Islet of Langerhans (tissue), 1 donor: Measurements from ENCODE around the gene WASF2.

Experiments
- FAIRE-seq: peaks from one replicate; lab custom pipeline; 2011; peaks lifted over from hg19 to GRCh38; lab: Jason Lieb, UNC

The WASF2 gene

DNA sequence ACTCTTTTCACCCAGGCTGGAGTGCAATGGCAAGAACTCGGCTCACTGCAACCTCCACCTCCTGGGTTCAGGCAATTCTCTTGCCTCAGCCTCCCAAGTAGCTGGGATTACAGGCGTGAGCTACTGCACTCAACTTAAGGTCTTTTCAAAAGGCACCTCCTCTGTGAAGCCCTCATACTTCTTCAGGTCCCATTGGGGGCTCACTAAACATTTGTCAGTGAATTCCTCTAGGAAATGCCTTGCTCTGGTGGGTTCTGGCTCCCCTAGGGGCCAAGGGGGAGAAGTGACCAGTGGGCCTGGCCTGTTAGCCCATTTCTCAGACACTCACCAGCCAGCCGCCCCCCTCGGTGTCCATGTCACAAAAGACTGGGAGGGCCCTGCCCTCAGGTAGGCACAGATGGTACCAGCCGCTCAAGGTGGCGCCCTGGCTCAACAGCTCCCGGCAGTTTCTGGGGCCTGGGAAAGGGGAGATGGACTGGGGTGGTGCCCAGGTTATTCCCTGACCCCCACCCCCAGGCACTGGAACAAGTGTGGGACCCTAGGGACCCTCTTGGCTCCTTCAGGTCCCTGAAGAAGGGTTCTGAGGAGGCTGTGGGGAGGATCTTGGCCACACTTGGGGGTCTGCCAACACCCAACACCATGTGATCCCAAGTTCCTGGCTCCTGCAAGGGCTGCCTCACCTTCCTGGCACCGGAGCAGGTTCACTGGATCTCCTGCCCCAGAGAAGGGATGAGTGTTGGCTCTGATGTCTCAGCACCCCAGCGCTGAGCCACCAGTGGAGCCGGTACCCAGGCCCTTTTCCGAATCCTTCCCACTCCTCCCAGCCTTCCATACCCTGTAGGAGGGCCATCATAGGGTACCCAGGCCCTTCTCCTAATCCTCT, 116.9 kb downstream of the WASF2 start:
- FAIRE-seq = no peak

DNA sequence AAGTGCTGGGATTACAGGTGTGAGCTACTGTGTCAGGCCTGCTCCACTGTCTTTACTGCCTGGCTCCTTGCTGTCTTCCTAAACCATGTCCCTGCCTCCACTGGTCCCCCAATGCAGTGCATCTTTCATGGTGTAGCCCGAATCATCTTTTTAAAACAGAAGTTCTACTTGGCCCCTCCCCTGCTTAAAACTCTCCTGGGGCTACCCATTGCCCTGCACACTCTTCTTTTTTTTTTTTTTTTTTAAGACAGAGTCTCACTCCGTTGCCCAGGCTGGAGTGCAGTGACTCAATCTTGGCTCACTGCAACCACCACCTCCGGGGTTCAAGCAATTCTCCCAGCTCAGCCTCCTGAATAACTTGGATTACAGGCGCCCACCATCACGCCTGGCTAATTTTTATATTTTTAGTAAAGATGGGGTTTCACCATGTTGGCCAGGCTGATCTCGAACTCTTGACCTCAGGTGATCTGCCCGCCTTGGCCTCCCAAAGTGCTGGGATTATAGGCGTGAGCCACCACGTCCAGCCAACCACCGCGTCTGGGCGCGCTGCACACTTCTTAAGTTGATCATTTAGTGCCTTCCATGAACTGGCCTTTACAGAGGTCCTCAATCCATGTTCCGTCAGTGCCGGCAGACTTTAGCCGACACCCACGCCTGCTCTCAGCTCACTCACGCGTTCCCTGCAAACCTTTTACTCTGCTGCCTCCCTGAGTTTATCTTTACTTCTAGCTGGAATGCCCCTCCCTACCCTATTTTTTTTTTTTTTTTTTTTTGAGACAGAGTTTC, 117.8 kb downstream of the WASF2 start:
- FAIRE-seq = no peak

DNA sequence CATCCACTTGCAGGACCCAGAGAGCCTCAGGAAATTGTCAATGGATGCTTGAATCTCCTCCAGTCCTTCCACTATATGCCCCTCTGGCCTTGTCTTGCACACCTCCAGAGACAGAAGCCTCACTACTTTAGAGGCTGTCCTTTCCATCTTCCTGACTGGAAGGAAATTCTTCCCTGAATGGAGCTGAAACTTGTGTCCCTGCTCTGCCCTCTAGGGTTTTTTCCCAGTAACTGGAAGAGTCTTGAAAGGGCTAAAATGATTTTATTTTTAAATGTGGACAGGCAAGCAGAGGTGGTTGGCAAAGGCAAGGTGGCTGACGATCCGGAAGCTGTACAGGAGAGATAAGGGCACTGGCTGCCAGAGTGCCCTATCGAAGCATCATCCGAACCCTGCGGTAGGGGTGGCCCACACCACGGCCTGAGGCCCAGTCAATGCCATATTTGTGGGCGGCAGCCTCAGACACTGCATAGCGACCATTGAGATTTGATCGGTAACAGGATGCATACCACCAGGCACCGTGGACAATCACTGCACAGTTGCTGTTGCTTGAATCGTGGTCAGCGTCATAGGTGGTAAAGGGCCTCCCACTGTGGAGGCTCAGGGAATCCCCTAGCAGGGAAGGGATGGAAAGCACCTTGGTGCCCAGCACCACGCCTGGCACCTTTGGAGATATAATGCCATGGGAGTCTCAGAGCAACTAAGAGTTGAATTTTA, 120.9 kb downstream of the WASF2 start:
- no peak for FAIRE-seq

DNA sequence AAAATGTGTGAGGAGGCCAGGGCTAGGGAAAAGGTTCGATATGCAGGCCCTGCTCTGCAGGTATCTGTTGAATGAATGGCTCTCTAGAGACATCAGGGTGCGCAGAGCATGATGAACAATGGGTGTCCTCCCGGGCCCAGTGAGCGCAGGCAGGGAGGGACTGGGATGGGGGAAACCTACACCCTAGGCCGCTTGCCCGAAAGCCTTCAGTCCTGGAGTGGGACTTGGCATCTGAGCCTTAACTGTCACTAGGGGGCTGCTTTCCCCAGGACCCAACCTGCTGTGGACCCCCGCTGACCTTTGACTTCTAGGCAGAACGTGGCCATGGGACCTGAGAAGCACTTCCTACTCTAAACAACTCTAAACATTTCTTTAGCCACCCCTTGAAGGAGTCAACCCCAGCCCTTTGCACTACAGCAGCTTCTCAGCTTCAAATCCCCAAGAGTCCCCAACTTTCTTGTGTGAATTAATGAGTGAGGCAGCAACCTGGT, 122.8 kb downstream of the WASF2 start:
- FAIRE-seq = no peak

DNA sequence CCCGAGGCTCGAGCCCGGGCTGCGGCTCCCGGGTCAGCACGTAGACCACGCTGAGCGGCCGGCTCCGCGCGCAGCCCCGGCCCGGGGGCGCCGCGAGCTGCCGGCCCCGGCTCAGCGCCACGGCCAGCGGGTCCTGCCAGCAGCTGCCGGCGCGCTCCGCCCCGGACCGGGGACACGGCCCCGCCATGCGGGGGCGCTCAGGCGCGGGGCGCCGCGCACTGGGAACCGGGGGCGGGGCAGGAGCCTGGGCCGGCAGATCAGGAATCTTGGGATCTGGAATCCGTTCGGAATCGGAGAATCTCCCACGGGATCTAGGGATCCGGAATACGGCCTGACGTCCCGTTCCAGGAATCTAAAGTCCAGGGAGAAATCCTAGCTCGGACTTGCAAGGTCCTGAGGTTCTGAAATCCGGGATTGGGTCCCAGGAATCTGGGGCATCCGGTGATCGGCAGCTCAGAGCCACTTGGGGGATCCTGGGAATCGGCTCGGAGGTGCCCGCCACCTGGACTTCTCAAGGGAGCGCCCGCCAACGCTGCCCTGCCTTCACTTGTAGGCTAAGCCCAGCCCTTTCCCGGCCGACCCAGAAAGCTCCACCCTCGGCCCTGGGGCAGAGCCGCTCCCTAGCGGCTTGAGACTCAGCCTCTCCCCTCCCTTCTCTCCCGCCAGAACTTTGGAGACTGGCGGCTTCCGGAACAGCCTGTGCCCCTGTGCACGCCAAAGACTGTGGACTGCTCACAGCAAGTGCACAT, 123.4 kb downstream of the WASF2 start, which contains the start of gene MAP3K6:
Gene MAP3K6, minus strand, starts transcription at position 551 of the 749 bp plus-strand sequence. Its CDS starts 364 bp downstream, at position 187.
- FAIRE-seq = no peak

DNA sequence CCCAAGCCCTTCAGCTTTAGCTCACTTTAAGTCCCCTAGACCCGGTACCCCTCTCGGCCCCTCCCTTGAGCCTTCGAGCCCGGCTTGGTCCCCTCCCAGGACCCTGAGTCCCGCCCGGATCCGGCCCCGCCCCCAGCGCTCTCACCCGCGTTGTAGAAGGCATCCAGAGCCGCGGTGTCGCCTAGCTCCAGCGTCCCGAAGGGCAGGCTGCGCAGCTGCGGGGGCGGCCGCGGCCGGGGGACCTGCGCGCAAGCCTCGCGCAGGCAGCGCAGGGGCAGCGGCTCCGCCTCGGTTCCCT, 123.9 kb downstream of the WASF2 start:
- FAIRE-seq = no peak

DNA sequence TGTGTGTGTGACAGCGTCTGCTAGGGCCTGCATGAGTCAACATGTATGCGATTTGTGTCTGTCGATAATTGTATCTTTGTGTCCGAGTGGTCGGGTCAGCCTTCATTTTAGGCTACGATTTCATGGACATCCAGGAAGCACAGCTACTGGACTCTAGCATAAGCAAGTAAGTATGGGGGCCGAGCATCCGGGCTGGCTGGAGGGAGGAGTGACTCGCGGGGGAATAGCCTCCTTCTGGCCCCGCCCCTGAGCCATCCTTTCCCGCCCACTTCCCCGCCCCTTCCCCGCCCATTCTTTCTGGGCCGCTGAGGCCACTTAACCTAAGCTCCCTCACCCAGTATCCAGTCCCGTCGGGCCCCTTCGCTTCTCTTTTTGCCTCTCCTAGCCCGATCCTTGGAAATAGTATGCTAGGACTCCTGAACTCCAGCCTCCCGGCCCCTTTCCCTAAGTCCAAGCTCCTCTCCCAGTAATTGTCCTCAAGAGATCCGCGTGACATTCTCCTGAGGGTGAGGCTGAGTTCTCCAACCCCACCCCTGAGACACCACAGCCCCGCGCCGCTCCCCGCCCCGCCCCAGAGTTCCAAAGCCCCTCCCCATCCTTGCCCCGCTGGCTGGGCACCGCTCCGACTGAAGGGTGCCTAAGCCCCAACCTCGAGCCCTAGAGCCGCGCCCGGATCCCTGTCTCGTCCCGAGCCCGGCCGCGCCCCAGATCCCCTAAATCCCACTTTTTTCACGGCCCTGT, 124.4 kb downstream of the WASF2 start:
- FAIRE-seq = no peak

DNA sequence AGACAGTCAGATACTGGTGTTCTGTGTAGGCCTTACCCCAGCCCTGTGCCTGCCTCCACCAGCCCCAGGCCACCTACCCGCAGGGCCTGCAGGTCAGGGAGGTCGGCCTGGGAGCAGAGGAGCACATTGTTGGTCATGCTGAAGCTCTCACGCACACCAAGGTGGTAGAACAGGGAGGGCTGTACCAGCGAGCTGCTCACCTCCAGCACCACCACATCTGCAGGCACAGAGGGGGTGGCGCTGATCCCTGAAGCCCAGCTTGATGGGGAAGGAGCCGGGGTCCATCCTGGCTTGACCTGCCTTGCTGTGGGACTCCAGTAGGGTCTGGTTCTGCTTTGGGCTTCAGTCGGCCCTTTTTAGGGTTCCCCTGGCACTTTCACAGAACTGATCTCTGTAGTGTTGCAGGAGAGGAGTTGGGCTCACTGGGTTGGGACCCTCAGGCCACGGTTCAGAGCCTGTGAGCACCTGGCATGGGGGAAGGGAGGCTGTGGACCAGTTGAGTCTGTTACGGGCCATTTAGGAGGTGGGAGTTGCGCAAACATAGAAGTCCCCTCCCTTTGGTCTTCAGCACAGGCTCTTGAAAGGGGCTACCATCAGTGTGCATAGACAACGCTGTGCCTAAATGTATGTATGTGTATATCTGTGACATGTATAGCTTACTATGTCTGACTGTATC, 125.1 kb downstream of the WASF2 start:
- no peak for FAIRE-seq

DNA sequence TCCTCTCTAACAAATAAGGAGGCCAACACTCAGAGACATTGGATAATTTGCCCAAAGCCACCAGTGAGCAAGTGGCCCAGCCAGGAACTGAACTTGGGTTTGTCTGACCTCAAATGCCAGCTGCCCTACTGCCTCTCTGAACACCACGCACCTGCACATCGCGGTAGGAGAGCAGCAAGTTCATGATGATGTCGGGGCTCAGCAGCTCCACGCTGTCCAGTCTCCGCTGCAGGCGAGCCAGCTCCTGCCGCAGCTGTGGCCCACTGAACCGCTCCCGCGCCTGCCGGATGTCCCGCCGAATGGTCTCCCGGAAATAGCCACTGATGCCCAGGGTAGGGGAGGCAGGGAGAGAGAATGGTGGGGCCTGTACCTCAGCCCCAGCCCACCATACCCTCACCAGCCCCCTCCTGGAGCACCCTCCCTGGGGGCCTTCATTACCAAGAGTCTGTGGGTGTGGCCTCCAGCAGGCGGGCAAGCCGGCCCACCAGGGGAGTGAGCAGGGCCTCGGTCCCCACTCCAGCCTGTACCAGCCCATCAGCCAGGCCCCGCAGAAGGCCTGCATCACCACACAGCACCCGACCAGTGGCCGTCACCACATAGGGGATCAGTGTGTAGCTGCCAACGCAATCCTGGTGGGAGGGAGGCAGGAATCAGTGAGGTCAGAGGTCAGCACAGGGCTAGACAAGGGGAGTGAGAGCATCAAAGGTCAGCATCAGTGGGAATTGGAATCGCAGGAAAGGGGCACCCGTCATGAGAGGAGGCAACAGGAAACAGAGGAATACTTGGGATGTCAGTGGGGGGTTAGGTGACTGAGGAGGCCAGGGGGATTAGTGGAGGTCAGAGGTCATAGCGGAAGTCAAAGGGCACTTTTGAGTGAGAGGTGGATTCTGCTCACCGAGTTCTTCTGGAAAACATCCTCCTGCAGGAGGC, 125.9 kb downstream of the WASF2 start:
- FAIRE-seq = no peak

DNA sequence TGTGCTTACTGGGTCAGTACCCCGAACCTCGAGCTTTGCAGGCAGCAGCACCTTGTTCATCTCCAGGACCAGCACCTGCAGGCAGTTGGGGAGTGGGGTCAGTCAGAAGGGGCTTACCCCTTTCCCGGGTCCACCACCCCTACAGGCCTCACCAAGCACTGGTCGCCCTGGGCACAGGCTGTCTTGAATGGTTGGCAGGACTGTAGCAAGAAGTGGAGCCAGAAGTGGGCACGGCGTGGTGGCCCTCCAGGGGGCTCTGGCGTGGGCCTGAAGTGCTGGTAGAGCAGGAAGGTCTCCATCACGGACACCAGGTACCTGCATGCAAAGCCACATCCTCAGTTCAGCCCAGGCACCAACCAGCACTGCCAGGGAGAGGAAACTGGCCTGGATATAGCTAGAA, 128.4 kb downstream of the WASF2 start:
- FAIRE-seq = no peak

DNA sequence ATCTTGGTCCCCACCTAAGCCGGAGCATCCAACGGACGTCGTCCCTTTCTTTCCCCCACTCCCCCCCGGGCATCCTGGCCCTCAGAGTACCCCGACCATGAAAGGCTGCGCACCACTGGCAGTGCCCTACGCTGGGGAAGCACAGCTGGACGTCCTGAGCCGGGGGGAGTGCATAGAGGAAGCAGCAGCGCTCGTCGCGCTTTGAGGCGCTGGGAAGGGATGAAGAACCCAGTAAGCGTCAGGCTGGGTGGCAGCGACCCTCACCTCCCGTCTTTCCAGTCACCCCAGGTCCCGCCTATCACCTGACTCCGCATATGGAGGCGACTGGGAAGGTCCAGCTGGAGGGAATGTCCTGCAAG, 128.9 kb downstream of the WASF2 start:
- no peak for FAIRE-seq

DNA sequence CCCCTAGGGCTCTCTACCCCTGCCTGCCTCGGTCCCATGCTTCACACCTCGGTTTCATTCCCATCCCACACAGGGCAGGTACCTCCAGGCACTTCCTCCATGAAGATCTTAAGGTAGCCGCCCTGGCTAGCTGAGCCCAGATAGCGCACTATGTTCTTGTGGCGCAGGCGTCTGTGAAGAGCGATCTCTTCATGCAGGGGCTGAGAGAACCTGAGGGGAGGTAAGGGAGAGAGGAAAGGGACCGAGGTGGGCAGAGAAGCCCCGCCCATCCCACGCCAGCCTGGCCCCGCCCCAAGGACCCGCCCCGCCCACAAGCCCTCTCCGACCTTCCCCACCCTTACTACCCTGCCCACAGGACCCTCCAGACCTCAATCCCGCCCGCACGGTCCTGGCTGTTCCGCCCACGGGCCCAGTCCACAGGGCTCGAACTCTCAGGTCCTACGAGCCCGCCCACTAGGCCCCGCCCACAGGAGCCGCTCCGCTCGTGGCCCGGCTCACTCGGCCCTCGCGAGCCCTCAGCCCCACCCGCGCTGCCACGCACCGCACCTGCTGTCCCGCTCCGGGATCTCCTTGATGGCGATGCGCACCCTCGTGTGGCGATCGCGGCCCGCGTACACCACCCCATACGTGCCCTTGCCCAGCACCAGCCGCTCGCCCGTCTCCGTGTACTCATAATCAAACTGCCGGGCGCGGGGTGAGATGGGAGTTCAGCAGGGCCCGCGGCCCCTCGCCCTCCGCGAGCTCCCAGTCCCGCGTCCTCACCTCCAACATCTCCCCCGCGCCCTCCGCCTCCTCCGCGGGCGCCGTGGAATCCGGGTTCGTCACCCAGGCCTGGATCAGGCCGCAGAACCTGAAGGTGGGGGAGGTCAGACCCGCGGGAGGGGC, 129.6 kb downstream of the WASF2 start:
- no peak for FAIRE-seq

DNA sequence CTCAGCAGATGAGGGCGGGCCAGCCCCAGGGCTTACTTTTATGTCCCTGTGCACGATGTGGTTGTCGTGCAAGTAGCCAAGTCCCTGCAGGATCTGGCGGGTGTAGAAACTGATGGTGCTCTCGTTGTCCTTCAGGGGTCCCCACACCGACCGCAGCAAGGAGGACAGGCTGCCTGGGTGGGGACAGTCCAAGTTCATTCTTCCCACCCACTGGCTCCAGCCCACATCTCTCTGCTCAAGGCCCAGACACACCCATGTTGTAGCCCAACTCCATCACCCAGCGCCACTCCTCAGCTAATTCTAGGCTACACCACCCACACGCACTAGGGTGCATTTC, 130.2 kb downstream of the WASF2 start:
- no peak for FAIRE-seq

DNA sequence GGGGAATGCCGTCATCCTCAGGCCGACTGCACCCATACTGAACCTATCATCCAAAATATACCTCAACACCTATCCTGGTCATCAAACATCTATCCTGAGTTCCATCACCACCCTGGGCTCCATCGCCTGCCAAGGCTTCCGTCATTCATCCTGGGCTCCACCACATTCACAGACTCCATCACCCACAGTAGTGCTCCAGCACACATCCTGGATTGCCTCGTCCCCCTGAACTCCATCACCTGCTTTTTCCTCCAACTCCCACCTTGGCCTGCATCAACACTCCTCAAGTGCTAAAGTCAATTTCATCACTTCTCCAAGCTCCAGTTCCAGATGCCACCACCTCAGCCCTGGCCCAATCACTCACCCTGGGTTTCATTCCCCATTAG, 131.0 kb downstream of the WASF2 start:
- FAIRE-seq = no peak

DNA sequence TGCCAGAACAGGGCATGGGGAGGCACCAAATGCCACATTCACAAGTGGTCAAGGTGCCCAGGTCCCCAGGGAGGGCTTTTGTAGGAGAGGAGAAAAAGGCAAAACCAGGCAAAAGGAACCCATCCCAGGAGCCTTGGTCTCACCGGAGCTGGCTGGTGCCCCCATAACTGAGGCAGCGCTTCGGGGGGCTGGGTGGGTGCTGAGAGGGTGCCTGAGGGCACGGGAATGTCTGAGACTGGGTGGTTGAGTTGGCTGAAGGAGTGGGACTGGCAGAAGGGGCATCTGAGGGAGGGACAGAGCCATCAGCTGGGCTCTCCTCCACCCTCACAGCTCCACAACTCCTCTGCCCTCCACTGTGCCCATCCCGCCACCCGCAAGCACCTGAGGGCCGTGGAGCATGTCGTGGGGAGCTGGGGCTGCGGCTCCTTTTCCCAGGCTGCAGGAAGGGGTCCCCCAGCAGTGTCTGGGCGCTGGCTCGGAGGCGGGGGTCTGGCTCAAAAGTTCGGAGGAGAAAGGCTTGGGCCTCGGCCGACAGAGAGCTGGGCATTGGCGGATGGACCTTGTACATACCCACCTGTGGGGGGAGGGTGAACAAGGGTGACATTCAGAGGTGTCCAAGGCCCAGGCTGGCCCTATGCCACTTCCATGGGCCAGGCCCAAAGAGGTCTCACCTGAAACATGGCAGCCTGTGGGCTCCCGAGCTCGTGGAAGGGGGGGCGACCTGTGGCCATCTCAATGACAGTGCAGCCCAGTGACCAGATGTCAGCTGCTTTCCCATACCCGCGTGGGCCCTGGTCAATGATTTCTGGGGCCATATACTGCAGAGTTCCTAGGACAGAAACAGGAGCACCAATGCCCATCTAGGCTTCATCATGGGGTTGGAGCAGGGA, 131.7 kb downstream of the WASF2 start:
- FAIRE-seq = no peak

DNA sequence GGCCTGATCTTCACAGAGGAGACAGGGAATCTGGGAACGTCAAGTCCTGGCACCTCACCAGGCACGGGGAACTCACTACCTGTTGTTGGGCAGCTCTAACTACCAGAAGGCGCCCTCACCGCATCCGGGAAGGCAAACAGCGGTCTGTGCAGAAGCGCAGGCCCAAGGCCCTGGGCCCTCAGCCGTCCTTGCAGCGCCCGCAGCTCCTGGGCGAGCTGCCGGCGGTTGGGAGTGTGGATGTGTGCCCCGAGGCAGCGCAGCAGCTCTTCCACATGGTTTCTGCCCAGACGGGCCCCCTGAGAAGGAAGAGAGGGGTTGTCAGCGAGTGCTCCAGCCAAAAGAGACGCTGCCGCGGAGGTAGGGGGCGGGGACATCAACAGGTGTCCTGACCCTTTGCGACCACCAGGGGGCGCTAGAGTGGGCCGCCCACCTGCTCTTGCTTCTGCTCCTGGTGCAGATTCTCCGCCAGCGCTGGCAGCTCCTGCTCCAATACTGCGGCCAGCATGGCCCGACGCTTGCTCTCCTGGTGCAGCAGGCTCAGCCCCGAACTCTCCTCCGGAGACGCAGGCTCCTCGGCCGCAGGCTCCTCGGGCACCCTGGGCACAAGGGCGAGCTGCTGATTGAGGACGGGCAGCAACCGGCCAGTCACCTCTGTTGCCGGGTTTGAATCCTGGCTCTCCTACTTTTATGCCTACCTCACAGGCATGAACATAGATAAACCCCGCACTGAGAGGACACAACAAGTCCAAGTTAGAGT, 132.5 kb downstream of the WASF2 start:
- no peak for FAIRE-seq
